ENCODE data around the gene CCDC89. TPM values are rescaled to one million over a fixed set of nuclear protein-coding genes. Genes with fewer than 3 reads are reported as not detected.
A peak's percentile ranks its signal among the peaks of the same experiment; 100 is the strongest.

CCDC89 gene
- total RNA-seq, 4 donors from 2014 or later, result 0.77 to 14.0 (median 4.4) TPM; not detected in 1

- Histone ChIP-seq H3K27me3 (no peaks in the 10 kb centered on the region), H3K36me3 (no peaks in the 10 kb centered on the region), H3K4me3 (peak overlapping the region; percentile 81 to 87), H3K27ac (peak overlapping the region; percentile 95 to 98), H3K4me1 (peaks cover 0 to 7% of the 10 kb centered on the region in 2 donors), H3K9me3 (no peaks in the 10 kb centered on the region)
- peak; percentile 61 to 64 for DNase-seq
- TF ChIP-seq, protein P1, sequence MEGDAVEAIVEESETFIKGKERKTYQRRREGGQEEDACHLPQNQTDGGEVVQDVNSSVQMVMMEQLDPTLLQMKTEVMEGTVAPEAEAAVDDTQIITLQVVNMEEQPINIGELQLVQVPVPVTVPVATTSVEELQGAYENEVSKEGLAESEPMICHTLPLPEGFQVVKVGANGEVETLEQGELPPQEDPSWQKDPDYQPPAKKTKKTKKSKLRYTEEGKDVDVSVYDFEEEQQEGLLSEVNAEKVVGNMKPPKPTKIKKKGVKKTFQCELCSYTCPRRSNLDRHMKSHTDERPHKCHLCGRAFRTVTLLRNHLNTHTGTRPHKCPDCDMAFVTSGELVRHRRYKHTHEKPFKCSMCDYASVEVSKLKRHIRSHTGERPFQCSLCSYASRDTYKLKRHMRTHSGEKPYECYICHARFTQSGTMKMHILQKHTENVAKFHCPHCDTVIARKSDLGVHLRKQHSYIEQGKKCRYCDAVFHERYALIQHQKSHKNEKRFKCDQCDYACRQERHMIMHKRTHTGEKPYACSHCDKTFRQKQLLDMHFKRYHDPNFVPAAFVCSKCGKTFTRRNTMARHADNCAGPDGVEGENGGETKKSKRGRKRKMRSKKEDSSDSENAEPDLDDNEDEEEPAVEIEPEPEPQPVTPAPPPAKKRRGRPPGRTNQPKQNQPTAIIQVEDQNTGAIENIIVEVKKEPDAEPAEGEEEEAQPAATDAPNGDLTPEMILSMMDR (IDR thresholded peaks at IDR 0.05), result peak; percentile 40 to 57 (median 50)
- TF ChIP-seq POLR2A (IDR thresholded peaks at IDR 0.05), result no peak
- intact Hi-C loops (cut with DNase I; ENCODE audit: low total_unique reads), result no loop called here
Measured at GRCh38 chr11:85663753-85664614, 22.0 kb downstream of the CCDC89 start.

- Histone ChIP-seq H3K36me3 (no peaks in the 10 kb centered on the region), H3K27ac (peak overlapping the region; percentile 95 to 98), H3K27me3 (no peaks in the 10 kb centered on the region), H3K4me1 (peaks cover 0 to 9% of the 10 kb centered on the region in 2 donors), H3K4me3 (peak overlapping the region; percentile 81 to 87), H3K9me3 (no peaks in the 10 kb centered on the region)
- DNase-seq, result no peak
- intact Hi-C loops (cut with DNase I; ENCODE audit: low total_unique reads), result no loop called here
- no peak for TF ChIP-seq POLR2A (IDR thresholded peaks at IDR 0.05)
- TF ChIP-seq, protein P1 (IDR thresholded peaks at IDR 0.05), result no peak
Measured at GRCh38 chr11:85663080-85663752, 22.8 kb downstream of the CCDC89 start.

DNA sequence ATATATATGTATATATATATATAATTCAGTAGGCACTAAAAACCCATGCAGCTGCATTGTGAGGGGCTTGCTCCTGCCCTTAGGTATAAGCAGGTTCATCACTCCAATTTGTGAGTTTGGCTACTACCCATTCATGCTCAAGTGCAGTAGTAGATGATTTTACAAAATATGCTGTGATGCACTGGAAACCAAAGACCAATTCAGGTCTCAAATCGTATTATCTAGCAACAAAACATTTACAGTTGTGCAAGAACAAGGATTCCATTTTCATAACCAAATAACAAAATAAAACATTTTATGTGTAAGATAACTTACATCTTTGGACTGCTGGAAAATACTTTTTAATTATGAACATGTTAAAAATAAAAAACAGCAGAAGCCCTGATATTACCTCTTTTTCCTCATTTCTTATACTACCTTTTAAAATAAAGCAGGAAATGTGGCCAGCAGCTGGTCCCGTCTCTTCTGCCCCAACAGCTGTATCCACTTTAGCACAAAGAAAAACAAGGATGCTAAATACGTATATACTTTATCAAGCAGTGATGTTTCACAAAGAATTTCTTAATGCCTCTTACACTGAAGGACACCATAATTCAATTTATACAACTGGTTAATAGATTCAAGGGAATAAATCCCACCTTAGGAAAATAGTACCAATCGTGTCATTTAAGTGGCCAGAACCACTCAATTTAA lies 23.9 kb downstream of the CCDC89 start:
- Histone ChIP-seq H3K36me3 (no peaks in the 10 kb centered on the region), H3K9me3 (no peaks in the 10 kb centered on the region), H3K27me3 (no peaks in the 10 kb centered on the region), H3K4me3 (peak overlapping the region; percentile 81 to 87), H3K4me1 (peaks cover 0 to 16% of the 10 kb centered on the region in 2 donors), H3K27ac (no peak overlapping the region)
- DNase-seq, result no peak
- intact Hi-C loops (cut with DNase I; ENCODE audit: low total_unique reads), result no loop called here
- TF ChIP-seq POLR2A (IDR thresholded peaks at IDR 0.05), result no peak
- TF ChIP-seq, protein P1 (IDR thresholded peaks at IDR 0.05), result no peak

- Histone ChIP-seq H3K36me3 (no peaks in the 10 kb centered on the region), H3K27me3 (no peaks in the 10 kb centered on the region), H3K4me3 (no peak overlapping the region), H3K27ac (no peak overlapping the region), H3K9me3 (no peaks in the 10 kb centered on the region), H3K4me1 (peaks cover 0 to 16% of the 10 kb centered on the region in 2 donors)
- intact Hi-C loops (cut with DNase I; ENCODE audit: low total_unique reads), result no loop called here
- no peak for DNase-seq
- TF ChIP-seq, protein P1 (IDR thresholded peaks at IDR 0.05), result no peak
- no peak for TF ChIP-seq POLR2A (IDR thresholded peaks at IDR 0.05)
Measured at GRCh38 chr11:85658180-85658579, 27.8 kb downstream of the CCDC89 start.

All from uterus (tissue), 4 donors.